Activated naive CD4-positive, alpha-beta T cell treated with Interleukin-2 at 50 U/mL for 16 hours (primary cell): ENCODE results near the gene SLC39A8.
"Not testable (repeated sequence)": the region's sequence is repeated elsewhere in the genome, so short reads cannot be mapped to it uniquely, and the experiment has no call there.

Experiments
- DNase-seq: peaks from one replicate; pipeline ENCODE4 v3.0.0-alpha.2; 2020

Gene SLC39A8

DNA sequence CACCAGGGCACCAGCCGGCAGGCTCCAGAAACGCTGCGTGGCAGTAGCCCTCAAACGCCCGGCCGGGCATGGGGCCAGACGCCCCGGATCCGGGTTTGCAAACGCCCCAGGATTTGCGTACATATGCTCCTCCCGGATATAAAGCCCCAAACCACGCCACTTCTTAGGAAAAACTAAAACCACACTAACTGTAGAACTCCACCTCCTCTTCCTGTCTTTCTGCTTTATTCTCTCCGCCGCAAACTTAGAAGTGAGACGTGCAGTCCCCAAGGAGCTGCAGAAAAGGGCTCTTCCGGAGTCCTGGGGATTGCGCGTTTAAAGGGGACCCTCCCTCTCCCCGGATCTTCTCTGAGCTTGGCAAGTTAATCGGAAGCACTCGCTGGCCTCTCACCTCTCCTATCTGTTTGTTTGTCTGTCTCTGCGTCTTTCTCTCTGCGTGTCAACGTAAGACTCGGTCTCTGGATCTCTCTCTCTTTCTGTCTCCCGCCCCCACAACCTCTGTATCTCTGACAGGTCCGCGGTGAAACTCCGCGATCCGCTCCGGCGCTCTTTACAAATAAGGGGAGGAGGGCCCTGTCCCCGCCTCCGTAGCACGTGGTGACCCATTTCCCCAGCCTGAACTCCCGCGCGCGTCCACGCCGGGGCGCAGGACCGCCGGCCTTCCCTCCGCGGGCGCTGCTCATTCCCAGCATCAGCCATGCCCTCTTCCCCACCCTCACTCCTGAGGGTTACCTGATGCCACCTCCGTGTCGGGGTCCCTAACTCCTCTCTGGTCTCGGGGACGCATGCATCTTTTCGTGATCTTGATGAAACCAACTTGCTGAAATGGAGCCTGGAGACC, at the start of gene SLC39A8:
SLC39A8 (minus strand) TSS at position 529 of the 841 bp plus-strand sequence. CDS start 820 bp downstream, outside the sequence.
- peak; percentile 92 for DNase-seq

DNA sequence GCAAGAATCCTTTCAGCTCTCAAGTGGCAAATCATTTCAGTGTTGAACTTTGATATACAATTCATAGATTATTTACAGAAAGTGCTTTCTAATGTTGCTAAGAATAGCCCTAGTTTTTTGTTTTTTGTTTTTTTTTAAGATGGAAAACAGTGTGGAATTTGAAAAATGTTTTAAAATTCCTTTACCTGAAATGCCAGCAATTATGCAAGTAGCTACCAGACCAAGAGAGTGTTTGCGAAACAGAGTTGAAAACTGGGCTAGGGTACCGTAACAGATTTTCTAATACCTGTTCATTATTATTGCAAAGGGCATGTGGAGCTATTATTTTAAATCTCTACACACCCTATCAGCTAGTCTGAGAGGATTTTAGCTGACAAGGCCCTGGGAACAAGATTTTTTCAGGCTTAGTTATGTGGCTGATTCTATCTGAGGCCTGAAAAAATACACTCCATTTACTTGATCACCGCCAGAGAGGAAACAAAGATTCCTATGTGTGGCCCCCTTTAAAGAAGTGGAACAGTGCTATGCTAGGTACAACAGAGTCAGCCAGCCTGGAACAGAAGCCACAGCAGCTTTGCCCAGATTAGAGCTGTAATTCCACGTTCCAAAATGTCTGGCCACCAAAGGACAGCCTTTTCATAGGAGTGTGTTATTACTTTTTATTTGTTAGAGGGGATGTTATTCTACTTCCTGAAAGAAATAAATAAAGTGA, 46.9 kb upstream of the SLC39A8 start:
- DNase-seq, result no peak

DNA sequence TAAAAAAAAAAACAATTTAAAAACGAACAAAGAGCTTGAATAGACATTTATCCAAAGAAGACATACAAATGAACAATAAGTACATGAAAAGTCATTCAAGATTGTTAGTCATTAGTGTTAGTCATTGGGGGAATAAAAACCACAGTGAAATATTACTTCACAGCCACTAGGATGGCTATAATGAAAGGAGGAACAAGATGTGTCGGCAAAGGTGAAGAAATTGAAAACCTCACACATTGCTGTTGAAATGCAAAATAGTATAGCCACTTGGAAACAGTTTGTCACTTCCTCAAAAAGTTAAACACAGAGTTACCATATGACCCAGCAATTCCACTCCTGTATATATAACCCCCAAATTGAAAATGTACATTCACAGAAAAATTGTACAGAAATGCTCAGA, 45.2 kb upstream of the SLC39A8 start:
- DNase-seq, result no peak

DNA sequence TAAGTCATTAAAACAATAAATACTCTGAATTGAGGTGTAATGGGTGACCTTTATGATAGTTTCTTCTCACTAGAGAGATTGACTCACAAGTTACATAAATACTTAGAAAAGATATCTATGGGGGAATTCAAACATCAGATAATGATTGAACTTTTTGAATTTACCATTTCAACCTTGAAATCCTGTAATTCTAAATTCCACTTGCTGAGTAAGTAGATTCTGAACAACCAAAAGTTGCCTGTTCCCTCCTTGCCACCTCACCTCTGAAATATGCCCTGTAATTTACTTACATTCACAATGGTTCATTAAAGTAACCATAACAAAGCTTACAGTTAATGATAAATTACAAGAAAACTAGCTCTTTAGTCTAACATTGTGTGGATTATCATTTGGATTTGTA, 43.3 kb upstream of the SLC39A8 start:
- no peak for DNase-seq

DNA sequence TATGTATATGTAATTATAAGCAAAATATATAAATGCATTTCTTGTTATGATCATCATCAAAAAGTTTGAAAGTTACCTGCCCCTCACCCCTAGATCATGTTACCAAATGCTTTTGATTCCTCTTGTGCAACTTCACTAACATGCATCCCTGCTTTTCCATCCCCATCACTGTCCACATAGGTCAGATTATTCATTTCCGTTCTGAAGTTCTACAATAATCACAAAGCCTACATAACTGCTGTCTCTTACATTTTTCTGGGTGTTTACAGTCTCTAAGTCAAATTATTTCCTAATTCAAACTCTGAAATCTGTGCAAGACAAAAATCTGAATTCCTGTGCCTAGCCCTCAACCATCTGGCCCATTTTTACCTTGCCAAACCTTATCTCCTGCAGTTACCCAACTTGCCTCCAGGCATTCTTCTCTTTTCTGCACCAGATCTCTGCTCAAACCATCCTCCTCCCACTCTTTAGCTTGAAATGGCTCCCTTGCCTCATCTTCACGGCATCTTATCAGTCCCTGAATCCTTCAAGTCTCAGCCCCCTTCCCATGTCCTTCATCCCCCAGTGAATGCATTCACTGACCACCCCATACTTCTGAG, 42.4 kb upstream of the SLC39A8 start:
- no peak for DNase-seq

DNA sequence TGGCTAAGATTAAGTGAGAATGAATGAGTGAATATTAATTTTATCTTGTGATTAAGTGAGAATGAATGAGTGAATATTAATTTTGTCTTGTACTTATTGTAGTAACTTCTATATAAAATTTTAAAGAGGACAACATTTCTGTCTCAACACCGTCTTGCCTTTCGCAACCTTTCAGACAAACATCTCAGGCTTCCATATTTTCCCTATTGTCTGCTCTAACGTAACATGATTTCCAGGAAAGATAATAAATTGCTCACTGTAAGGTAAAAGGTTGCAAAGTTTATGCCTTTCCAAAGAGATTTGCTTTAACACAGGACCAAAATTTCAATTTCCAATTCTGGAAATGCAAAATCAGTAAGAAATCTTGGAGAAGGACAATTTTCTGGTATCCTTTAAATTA, 41.7 kb upstream of the SLC39A8 start:
- no peak for DNase-seq

DNA sequence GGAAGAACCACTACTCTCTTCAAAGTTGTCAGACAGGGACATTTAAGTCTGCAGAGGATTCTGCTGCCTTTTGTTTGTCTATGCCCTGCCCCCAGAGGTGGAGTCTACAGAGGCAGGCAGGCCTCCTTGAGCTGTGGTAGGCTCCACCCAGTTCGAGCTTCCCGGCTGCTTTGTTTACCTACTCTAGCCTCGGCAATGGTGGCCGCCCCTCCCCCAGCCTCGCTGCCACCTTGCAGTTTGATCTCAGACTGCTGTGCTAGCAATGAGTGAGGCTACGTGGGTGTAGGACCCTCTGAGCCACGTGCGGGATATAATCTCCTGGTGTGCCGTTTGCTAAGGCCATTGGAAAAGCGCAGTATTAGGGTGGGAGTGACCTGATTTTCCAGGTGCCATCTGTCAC, 35.0 kb upstream of the SLC39A8 start:
- not testable (repeated sequence) for DNase-seq

DNA sequence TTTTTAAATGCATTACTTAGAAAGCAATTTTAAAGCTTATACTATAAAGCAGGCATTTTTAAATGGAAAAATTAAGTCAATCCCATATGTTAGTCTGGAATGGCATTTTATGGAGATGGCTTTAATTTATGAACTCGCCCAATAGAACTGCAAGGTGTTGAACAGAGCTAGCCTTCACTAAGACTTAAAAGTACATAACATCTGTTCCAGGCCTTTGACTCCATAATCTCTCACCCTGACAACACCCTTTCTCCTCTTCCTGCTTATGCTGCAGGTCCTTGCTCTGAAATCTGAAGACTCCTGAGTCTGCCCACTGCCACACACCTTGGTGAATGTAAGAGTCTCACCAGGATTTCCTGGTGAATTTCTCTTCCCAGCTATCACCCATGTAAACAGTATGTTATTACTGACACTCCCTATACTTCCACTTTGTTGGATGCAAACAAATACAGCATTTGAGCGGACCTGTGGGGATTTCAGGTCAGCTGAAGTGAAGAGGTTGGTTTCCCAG, 17.7 kb upstream of the SLC39A8 start:
- DNase-seq, result no peak

DNA sequence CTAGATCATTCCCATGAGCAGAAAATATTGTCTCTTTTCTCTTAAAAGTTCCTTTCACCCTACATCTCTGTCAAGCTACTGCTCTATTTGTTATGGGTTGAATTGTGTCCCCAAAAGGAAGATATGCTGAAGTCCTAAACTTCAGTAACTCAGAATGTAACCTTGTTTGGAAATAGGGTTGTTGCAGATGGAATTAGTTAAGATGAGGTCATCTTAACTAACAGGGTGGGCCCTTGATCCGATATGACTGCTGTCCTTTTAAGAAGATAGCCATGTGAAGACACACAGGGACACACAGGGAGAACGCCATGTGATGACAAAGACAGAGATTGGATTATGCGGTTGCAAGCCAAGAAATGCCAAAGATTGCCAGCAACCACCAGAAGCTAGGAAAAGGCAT, 12.8 kb upstream of the SLC39A8 start:
- DNase-seq, result no peak

DNA sequence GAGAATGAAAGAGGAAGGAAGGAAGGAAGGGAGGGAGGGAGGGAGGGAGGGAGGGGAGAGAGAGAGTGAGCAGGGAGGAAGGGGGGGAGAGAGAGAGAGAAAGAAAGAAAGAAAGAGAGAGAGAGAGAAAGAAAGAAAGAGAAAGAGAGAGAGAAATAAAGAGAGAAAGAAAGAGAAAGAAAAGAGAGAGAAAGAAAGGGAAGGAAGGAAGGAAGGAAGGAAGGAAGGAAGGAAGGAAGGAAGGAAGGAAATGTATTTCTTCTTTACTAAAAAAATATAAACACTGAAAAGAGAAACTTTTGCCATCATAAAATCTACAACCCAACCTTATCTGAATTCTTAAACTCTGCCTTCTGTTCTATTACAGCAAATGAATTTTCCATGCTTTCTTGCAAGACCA, 12.4 kb upstream of the SLC39A8 start:
- not testable (repeated sequence) for DNase-seq

DNA sequence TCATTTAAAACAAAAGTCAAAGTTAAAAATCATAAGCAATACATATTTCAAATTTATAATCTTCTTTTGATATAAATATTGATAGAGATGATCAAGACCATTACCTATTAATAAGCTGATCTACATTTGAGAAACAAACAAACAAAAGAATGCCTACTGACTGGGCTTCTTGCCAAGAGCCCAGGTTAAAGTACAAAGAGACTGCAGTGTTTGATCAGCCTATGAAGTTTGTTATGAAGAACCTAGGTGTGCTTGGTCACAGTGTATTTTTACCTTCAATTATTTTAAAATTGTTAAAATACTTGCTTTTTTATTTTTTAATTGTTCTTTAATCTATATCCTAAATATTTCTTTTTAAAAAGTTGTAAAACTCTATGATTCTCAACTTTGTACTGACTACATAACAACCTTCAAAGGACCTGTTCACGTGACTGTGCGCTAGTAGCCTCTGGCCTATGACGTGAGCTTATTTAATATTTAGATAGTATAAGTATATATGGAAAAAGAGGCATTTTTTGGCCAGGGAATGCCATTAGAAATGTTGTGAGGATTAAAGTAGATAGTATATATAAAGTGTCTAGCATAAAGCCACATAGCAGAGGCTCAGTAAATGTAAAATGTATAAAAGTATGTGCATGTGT, 11.4 kb upstream of the SLC39A8 start:
- no peak for DNase-seq

DNA sequence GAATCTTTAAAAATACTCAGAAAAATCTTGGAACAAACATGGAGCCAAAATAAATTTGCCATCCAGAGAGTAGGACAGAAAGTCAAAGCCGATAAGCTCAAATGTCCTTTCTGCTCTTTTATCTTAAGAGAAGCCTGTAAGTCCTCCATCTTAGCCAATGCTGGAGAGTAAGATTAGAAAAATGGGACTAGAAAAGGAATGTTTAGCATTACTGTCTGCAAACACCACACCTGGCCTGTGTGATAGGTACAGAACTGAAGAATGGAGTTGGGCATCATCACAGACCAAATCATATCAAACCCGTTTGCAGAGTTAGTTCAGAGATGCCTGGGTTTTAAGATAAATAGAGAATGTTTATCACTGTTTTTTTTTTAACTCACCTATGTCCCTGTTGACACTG, 10.5 kb upstream of the SLC39A8 start:
- no peak for DNase-seq

DNA sequence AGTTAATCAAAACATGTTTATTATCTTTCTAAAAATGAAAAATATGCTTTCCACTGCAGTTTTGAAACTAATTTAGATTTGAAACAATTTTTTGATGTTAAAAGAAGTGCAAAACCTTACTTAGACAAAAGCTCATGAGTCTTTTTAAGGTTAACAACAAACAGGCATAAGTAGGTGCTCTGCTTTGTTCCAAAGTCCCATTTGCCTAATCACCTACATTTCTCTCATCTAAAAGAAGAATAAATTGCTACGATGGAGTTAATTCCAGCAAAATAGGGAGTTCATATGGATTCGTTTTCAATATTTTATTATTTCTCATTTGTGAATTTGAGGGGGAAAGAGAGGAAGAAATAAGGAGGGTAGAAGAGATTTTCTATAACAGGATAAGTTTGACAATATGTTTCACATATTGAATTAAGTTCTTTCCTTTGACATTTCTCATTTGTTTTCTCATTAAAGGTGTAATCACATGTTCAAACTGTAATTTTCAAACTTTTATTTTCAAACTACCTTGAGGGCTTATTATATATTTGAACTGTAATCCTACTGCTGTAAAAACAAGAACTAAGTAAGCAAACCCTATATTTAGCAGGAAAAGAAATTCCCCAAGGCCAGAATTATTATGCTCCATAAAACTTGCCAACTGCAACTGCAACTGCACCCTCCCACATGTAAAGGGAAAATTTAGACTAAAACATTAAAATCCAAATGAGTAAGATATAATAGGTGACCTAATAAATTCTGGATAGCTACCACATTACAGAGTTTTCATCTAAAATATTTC, 9.6 kb upstream of the SLC39A8 start:
- DNase-seq, result no peak

DNA sequence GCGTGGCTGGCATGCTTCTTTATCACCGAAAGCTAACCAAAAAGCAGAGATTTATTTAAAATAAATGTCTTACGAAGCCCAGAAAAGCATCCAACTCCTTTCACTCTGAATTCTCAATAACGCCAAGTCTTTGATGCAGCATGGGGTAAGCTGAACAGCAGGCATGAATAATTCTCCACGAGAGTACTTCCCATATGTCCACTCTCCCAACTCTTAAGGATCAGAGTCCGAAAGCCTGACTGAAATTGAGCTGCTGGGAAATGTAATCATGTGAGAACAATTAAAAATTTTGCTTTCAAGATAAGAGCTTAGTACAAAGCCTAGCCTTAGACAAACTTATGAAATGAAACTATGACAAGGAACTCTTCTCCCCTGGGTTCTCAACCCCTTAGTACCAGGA, 7.5 kb upstream of the SLC39A8 start:
- DNase-seq, result no peak

DNA sequence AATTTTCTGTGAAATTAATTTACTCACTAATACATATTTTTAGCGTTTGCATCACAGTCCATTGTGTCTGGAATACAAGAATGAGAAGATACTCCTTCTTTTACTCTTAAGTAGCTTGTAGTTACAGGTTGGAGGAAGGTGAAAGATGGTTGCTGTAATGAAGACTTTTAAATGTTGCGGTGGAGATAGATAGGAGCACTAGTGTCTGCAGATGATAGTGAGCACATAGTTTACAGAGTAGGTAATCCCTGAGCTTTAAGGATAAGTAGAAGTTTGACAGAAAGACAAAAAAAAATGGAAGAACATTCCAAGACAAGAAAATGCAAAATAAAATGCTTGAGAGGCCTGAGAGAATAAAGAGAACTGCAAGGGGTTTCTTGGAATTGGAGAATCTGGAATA, 5.4 kb upstream of the SLC39A8 start:
- DNase-seq, result no peak

DNA sequence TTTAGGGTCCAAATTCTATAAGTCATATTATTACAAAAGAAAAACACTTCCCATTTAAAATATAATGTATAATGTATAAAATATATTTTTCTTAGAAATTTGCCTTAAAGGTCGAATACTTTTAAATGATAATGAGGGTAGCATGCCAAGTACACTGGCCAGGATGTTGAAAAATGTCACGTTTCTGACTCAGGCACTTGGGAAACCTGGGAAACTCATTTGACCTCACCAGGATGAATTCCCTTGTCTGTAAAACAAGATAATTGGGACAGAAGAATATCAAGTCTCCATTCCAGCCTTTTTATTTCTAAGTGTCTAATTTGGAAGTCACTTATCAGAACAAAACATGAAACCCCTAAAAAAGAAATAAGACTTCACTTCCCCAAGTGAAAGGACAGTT, 3.4 kb upstream of the SLC39A8 start:
- no peak for DNase-seq

DNA sequence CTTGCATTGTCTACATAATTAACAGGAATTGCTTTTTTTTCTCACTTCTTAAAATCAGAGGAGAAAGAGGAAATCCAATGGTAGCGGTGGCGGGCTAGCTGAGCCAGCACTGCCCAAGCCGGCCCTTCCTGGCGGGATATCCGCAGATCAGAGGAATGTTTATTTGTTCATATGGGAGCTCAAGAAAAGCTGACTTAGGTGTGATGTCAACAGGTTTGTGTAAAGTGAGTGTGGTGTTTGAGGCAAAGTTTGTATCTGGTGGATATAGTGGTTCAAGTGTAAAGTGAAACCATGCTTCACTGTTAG, 466 bp upstream of the SLC39A8 start:
- DNase-seq, result no peak

DNA sequence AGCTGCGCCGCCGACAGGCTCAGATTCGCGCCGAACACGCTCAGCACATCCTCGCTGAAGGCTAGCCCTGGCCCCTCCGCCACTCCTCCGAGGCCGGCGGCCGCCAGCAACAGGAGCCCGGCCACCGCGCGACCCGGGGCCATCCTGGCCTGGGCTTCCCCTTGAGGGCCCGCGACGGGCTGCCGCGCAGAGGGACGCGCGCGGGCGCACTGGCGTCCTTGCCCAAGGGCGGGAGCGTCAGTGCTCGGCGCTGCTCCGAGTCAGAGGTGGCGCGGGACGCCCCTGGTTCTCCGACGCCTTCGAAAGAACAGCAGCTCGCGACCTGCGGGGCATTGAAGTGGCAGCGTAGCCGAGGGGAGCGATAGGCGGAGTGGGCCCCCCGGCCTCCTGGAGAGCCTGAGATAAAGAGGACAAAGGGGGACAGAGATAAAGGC, 745 bp downstream of the SLC39A8 start:
- peak; percentile 75 for DNase-seq

DNA sequence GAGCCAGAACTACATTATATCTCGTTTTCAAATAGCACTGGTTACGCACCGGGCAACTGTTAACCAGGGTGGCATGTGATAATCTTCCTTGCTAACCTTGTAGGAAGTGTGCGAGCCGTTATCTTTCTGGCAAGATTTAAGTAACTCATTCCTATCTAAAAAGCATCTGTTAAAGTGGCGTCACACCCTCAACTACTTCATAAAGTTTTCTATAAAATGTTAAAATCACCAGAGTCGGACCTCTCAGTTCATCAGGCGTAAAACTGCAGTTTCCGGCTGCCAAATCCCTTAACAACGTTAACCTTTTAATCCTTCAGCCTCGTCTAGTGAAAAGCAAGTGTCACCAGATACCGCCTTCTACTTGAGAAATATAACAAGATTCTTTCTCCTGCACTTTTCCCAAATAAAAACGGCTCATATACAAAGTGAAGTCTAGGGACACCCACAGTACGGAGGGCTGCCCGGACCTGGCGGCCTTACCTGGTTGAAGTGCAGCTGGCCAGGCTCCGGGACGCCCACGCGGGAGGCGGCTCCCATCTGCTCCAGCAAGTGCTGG, 1.2 kb downstream of the SLC39A8 start:
- DNase-seq, result peak; percentile 72

DNA sequence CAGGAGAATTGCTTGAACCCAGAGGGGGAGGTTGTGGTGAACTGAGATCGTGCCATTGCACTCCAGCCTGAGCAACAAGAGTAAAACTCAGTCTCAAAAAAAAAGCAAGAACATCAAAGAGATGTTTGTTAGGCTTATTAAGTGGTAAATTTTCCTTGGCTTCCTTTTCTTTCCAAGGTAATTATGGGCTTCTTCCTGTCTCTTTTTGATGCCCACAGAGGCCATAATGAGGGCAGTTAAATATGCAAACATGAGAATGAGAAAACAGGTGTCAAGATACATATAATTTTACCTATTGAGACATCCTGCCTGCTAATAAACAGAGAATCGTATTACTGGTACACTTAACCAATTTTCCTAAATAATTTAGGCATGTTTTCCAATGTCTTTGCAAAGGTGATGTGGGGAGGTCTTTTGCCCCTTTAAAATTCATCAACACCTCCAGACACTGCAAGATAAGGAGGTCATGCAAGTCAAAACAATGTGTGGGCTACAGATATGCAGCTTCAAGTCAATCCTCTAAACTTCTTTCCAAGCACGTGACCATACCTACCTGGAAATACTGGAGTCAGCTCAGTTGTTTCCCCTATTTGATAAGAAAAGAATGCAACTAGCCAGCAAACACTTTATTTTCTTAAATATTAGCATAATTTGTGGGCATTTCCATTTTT, 2.7 kb downstream of the SLC39A8 start:
- DNase-seq, result no peak

DNA sequence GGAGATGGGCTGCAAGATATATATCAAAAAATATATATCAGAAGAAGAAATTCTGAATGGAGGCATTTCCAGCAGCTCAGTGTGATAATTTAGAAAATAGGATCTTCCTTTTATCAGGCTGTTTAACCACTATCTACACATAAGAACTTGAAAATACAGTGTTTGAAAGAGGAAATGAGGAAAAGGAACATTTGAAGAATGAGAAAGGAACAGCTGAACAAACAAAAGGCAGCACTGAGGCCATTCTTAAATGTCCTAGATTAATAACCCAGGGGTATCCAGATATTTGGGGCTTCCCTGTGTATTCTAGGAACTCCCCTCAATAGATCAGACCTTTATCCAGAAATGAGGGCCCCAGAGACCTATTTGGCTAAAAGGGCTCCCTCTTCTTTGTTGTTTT, 4.1 kb downstream of the SLC39A8 start:
- no peak for DNase-seq

DNA sequence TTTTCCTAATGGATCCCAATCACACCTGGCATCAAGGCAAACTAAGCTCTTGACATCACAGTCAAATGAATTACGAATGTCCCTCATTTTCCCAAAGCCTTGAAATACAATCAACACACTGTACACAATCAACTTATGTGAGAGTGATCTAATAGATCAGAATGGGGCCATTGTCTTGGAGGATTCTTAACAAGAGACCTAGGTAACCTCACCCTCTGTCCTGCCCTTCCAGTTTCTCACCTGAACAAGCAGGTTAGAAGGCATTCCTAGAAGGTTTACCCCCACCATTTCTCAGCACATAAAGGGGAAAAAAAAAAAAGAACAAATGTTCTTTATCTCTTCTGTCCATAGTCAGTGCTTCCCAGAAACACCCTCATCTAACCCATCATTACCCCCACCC, 6.3 kb downstream of the SLC39A8 start:
- no peak for DNase-seq
